ENCODE results near the gene SLC39A11.
"Not testable (repeated sequence)": the region's sequence is repeated elsewhere in the genome, so short reads cannot be mapped to it uniquely, and the experiment has no call there.

SLC39A11 gene

GRCh38 chr17:72822358-72823023 lies 270.0 kb downstream of the SLC39A11 start:
- no peak for DNase-seq

- no peak for DNase-seq
These were observed 276.1 kb downstream of the SLC39A11 start for GRCh38 chr17:72816406-72816805.

GRCh38 chr17:72813481-72813880 lies 279.0 kb downstream of the SLC39A11 start:
- DNase-seq = no peak

- DNase-seq = no peak
These were observed 279.7 kb downstream of the SLC39A11 start for GRCh38 chr17:72812823-72813222.

GRCh38 chr17:72811976-72812687 lies 280.4 kb downstream of the SLC39A11 start:
- no peak for DNase-seq

- no peak for DNase-seq
These were observed 281.4 kb downstream of the SLC39A11 start for GRCh38 chr17:72810991-72811508.

GRCh38 chr17:72806011-72806410 lies 286.5 kb downstream of the SLC39A11 start:
- no peak for DNase-seq

GRCh38 chr17:72804949-72805707 lies 287.4 kb downstream of the SLC39A11 start:
- DNase-seq = no peak

GRCh38 chr17:72802726-72803125 lies 289.8 kb downstream of the SLC39A11 start:
- DNase-seq = no peak

GRCh38 chr17:72797142-72797541 lies 295.3 kb downstream of the SLC39A11 start:
- DNase-seq = no peak

- DNase-seq = no peak
These were observed 296.5 kb downstream of the SLC39A11 start for GRCh38 chr17:72795941-72796340.

- DNase-seq = no peak
These were observed 298.3 kb downstream of the SLC39A11 start for GRCh38 chr17:72794152-72794551.

GRCh38 chr17:72792771-72793170 lies 299.7 kb downstream of the SLC39A11 start:
- no peak for DNase-seq

GRCh38 chr17:72790190-72790589 lies 302.3 kb downstream of the SLC39A11 start:
- no peak for DNase-seq

GRCh38 chr17:72789711-72790110 lies 302.8 kb downstream of the SLC39A11 start:
- DNase-seq = no peak

- DNase-seq = no peak
These were observed 303.4 kb downstream of the SLC39A11 start for GRCh38 chr17:72788950-72789585.

GRCh38 chr17:72786209-72786608 lies 306.3 kb downstream of the SLC39A11 start:
- DNase-seq = no peak

- no peak for DNase-seq
These were observed 309.3 kb downstream of the SLC39A11 start for GRCh38 chr17:72782985-72783701.

GRCh38 chr17:72782437-72782836 lies 310.1 kb downstream of the SLC39A11 start:
- DNase-seq = not testable (repeated sequence)

GRCh38 chr17:72778169-72779151 lies 314.0 kb downstream of the SLC39A11 start:
- no peak for DNase-seq

GRCh38 chr17:72775919-72776318 lies 316.6 kb downstream of the SLC39A11 start:
- no peak for DNase-seq
